ENCODE results near the gene PPP2R2B. TPM values are rescaled to one million over a fixed set of nuclear protein-coding genes. Genes with fewer than 3 reads are reported as not detected.

The PPP2R2B gene
- total and polyA plus RNA-seq, 2 of the 4 experiments (the other 2 are of a cell fraction): not detected

DNA sequence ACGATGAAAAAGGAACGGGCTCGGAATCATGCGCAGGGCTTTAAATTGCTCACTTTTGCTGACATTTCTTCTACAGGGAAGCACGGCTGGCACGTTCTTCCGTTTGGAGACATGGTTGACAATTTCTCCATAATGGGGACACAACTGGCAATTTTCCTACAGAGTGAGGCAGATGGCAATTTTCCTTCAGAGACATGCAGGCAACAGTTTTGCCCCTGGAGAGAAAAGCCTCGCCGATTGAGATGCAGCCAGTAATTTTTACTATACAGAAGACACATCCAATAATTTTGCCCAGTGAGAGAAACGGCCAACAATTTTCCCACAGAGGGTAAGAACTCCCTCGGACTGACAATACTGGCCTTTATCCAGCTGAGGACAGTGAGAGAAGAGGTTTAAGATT, 271.7 kb downstream of the PPP2R2B start:
- DNase-seq (no peak), ATAC-seq (ENCODE audit: low read depth) (no peak)
- no peaks in the 10 kb centered on the region for H3K9me3 ChIP-seq (ENCODE audit: control insufficient read depth, insufficient read depth, low read length)
- H2BK20ac ChIP-seq (ENCODE audit: low read depth, low read length): no peak overlapping the region
- no CpG with 5 or more reads among the region's 11 CpGs for WGBS, 2 experiments (ENCODE audit: extremely low coverage in 2 of 2, insufficient read length in 1 of 2)
- intact Hi-C loops (cut with micrococcal nuclease) (loop anchor here (10.0 kb wide), 1 partner anchor 188 kb away; no protein-coding TSS in a partner anchor), dilution Hi-C loops (cut with HindIII; ENCODE audit: low sequenced_read_pairs, unreplicated experiment) (no loop called here), in situ Hi-C loops (cut with MboI; ENCODE audit: low sequenced_read_pairs) (no loop called here)
- no peak overlapping the region for H2AFZ ChIP-seq (replicated peaks; ENCODE audit: low read length, poor library complexity)
- no peak overlapping the region for H2BK5ac ChIP-seq (ENCODE audit: low read depth, low read length, poor library complexity, severe bottlenecking)
- TF ChIP-seq RCOR1 (IDR thresholded peaks at IDR 0.05; ENCODE audit: insufficient replicate concordance, low read length): no peak
- TF ChIP-seq, protein P1, sequence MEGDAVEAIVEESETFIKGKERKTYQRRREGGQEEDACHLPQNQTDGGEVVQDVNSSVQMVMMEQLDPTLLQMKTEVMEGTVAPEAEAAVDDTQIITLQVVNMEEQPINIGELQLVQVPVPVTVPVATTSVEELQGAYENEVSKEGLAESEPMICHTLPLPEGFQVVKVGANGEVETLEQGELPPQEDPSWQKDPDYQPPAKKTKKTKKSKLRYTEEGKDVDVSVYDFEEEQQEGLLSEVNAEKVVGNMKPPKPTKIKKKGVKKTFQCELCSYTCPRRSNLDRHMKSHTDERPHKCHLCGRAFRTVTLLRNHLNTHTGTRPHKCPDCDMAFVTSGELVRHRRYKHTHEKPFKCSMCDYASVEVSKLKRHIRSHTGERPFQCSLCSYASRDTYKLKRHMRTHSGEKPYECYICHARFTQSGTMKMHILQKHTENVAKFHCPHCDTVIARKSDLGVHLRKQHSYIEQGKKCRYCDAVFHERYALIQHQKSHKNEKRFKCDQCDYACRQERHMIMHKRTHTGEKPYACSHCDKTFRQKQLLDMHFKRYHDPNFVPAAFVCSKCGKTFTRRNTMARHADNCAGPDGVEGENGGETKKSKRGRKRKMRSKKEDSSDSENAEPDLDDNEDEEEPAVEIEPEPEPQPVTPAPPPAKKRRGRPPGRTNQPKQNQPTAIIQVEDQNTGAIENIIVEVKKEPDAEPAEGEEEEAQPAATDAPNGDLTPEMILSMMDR (conservative IDR thresholded peaks at IDR 0.05; ENCODE audit: low read depth, low read length): no peak
- TF ChIP-seq POLR2A (IDR thresholded peaks at IDR 0.05; ENCODE audit: low read depth, low read length): no peak
- no peak for TF ChIP-seq MAFK (IDR thresholded peaks at IDR 0.05; ENCODE audit: low read depth, low read length)
- TF ChIP-seq SMC3 (IDR thresholded peaks at IDR 0.05; ENCODE audit: low read depth, low read length): no peak
- TF ChIP-seq, protein P2, sequence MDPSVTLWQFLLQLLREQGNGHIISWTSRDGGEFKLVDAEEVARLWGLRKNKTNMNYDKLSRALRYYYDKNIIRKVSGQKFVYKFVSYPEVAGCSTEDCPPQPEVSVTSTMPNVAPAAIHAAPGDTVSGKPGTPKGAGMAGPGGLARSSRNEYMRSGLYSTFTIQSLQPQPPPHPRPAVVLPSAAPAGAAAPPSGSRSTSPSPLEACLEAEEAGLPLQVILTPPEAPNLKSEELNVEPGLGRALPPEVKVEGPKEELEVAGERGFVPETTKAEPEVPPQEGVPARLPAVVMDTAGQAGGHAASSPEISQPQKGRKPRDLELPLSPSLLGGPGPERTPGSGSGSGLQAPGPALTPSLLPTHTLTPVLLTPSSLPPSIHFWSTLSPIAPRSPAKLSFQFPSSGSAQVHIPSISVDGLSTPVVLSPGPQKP (IDR thresholded peaks at IDR 0.05; ENCODE audit: borderline replicate concordance, low read depth, low read length): no peak
- TF ChIP-seq RFX5 (IDR thresholded peaks at IDR 0.05; ENCODE audit: low read depth, low read length): no peak
- TF ChIP-seq, protein P3, sequence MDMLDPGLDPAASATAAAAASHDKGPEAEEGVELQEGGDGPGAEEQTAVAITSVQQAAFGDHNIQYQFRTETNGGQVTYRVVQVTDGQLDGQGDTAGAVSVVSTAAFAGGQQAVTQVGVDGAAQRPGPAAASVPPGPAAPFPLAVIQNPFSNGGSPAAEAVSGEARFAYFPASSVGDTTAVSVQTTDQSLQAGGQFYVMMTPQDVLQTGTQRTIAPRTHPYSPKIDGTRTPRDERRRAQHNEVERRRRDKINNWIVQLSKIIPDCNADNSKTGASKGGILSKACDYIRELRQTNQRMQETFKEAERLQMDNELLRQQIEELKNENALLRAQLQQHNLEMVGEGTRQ (IDR thresholded peaks at IDR 0.05; ENCODE audit: low read depth, low read length): no peak
- TF ChIP-seq CEBPB (IDR thresholded peaks at IDR 0.05; ENCODE audit: low read depth, low read length): no peak
- TF ChIP-seq CHD1 (IDR thresholded peaks at IDR 0.05; ENCODE audit: low read depth, low read length): no peak
- no peak for TF ChIP-seq FOS (IDR thresholded peaks at IDR 0.05; ENCODE audit: low read depth, low read length)
- TF ChIP-seq RAD21 (IDR thresholded peaks at IDR 0.05; ENCODE audit: low read length): no peak
- no peak for TF ChIP-seq BHLHE40 (IDR thresholded peaks at IDR 0.05; ENCODE audit: low read depth, low read length)
- TF ChIP-seq MAZ (IDR thresholded peaks at IDR 0.05; ENCODE audit: borderline replicate concordance, low read depth, low read length): no peak
- H4K20me1 ChIP-seq (ENCODE audit: insufficient read depth, low read length): no peaks in the 10 kb centered on the region
- H2BK15ac ChIP-seq (ENCODE audit: low read depth, low read length): no peak overlapping the region
- BruUV-seq (replicated peaks): no TSS peak
- no peak overlapping the region for H3K14ac ChIP-seq (replicated peaks; ENCODE audit: low read depth, low read length)
- H3K4me1 ChIP-seq (ENCODE audit: control insufficient read depth, insufficient read depth, low read length): no peaks in the 10 kb centered on the region
- no peak overlapping the region for H3K27ac ChIP-seq (ENCODE audit: insufficient read depth, low read length)
- no peaks in the 10 kb centered on the region for H3K36me3 ChIP-seq (ENCODE audit: control insufficient read depth, insufficient read depth, low read length)
- H3K4me3 ChIP-seq (ENCODE audit: insufficient read depth, low read depth, low read length): no peak overlapping the region
- no peaks in the 10 kb centered on the region for H3K9me1 ChIP-seq (ENCODE audit: insufficient read depth, low read length)
- no peak overlapping the region for H3K9ac ChIP-seq (ENCODE audit: low read depth, low read length)
- ChIA-PET POLR2A (ENCODE audit: unreplicated experiment) (no interaction called here), CTCF (no interaction called here)
- H4K8ac ChIP-seq (ENCODE audit: low read depth in 2 of 2, low read length in 2 of 2): no peak overlapping the region
- H3K27me3 ChIP-seq (ENCODE audit: control insufficient read depth, insufficient read depth, low read length): no peaks in the 10 kb centered on the region
- H4K5ac ChIP-seq (ENCODE audit: low read depth, low read length): no peak overlapping the region
- no peak overlapping the region for H3K56ac ChIP-seq (ENCODE audit: extremely low read depth, insufficient read depth, low read length)
- no peak overlapping the region for H3K23ac ChIP-seq (ENCODE audit: low read depth, low read length)
- no peak overlapping the region for H2BK120ac ChIP-seq (ENCODE audit: low read depth, low read length)
- H3K4ac ChIP-seq (ENCODE audit: low read depth, low read length): no peak overlapping the region
- no peak overlapping the region for H3K4me2 ChIP-seq (ENCODE audit: low read depth, low read length)
- no peak overlapping the region for H4K91ac ChIP-seq (ENCODE audit: insufficient read depth, low read depth, low read length)
- H3K18ac ChIP-seq (ENCODE audit: low read depth, low read length): no peak overlapping the region
- no peaks in the 10 kb centered on the region for H3K79me1 ChIP-seq (ENCODE audit: low read depth in 1 of 2, low read length in 2 of 2)
- H2AK9ac ChIP-seq (replicated peaks; ENCODE audit: low read depth, low read length, poor library complexity): no peak overlapping the region
- no peak overlapping the region for H2AK5ac ChIP-seq (ENCODE audit: low read depth, low read length)
